Iris pigment epithelial cell (primary cell): ENCODE data around the gene RMND1.
A peak's percentile ranks its signal among the peaks of the same experiment; 100 is the strongest.
"Not testable (repeated sequence)": the region's sequence is repeated elsewhere in the genome, so short reads cannot be mapped to it uniquely, and the experiment has no call there.

Experiments used
- DNase-seq: peaks from one replicate; pipeline ENCODE4 v3.0.0-alpha.2; 2011; ENCODE audit warnings: low read depth

Gene RMND1

DNA sequence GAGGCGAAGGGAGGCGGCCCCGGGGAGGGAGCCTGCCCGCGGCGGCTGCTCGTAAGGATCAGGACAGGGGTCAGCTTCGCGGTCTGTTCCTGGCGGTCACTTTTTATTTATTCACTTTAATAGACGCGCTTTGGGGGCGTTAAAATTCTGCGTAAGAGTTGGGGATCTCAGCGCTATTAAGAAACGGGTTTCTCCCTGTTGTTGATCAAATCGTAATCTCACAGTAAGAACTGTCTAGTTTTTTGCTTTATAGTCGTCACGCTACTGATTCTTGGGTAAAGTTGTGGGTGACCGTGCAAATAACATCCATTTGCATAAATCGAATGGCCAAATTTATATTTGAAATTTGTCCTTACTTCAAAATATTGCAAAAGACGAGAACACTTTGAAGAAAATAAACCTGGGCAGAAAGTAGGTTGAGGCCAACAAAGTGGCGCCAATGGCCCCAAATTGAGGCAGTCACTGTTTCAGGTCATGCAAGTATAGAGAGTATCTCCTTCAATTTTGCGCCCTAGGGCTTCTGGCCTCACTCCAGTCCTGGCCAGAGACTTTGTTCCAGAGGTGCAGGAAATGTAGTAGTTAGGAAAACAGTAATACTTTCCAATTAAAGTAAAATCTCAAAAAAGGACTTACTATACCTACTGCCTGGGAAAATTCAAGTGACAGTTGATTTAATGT lies 963 bp upstream of the RMND1 start:
- DNase-seq = peak; percentile 49

- no peak for DNase-seq
These were observed 443 bp downstream of the RMND1 start for GRCh38 chr6:151451417-151451949.

- not testable (repeated sequence) for DNase-seq
These were observed 998 bp downstream of the RMND1 start for GRCh38 chr6:151450928-151451327.

- DNase-seq = no peak
These were observed 3.3 kb downstream of the RMND1 start for GRCh38 chr6:151448623-151449022.

DNA sequence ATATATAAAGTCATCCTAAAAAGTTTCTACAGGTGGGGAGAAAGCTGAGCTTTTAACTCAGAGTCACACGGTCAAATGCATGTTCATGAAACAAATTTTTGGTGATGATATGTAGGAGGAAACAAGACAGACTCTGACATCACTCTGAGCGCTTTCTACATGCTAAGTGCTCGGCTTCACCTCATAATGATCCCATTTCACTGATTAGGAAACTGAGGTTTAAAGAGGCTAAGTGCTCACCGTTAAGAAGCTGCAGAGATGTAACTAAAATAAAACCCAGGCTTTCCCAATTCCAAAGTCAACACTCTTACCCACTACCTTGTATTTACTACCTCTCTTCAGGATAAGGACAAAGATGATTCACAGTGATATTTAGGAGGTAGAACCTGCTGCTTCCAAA lies 4.7 kb downstream of the RMND1 start:
- DNase-seq = no peak

- DNase-seq = peak; percentile 97
These were observed 6.4 kb downstream of the RMND1 start for GRCh38 chr6:151445482-151445881.

DNA sequence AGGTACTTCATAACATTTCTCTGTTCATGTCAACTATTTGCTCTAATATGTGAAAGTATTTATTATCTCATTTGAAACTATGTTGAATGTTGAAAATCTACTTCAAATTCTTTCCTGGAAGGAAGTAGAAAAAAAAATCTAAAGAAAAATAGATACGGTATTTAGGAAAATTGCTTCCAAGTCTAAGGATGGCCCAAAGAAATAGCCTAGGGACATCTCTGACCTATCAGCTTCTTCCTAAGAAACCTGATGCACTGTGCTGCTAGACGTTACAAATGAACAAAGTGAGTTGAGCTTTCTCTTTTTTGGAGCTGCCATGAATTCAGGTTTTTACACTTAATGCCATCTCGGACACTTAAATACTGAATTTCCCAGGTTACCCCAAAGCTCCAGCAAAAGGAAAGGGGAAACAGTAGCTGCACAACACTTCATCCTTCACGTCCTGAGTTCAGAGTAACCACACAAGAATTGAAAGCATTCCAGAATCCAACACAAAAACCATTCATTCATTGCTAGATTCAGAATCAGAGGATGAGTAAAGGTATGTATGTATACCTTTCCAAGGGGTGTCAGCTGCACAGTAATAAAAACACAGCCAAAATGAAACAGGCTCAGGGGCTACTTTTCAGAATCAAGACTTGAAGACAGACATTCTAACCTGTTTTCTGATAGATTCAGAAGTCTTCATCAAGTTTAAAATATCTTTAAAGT lies 7.9 kb downstream of the RMND1 start:
- DNase-seq = no peak

DNA sequence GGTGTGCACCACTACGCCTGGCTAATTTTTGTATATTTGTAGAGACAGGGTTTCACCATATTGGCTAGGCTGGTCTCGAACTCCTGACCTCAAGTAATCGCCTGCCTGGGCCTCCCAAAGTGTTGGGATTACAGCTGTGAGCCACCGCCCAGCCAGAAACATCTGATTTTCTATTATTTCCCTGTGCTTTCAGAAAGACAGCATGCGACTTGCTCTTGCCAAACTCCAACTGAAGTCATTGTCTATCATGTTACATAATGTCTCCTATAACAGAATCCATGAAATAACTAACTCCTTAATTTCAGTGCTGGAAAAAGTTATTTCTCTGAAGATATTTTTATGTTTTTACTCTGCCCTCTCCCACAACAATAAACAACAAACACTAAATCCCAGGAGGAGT lies 8.5 kb downstream of the RMND1 start:
- no peak for DNase-seq

- DNase-seq = no peak
These were observed 9.6 kb downstream of the RMND1 start for GRCh38 chr6:151442371-151442770.

DNA sequence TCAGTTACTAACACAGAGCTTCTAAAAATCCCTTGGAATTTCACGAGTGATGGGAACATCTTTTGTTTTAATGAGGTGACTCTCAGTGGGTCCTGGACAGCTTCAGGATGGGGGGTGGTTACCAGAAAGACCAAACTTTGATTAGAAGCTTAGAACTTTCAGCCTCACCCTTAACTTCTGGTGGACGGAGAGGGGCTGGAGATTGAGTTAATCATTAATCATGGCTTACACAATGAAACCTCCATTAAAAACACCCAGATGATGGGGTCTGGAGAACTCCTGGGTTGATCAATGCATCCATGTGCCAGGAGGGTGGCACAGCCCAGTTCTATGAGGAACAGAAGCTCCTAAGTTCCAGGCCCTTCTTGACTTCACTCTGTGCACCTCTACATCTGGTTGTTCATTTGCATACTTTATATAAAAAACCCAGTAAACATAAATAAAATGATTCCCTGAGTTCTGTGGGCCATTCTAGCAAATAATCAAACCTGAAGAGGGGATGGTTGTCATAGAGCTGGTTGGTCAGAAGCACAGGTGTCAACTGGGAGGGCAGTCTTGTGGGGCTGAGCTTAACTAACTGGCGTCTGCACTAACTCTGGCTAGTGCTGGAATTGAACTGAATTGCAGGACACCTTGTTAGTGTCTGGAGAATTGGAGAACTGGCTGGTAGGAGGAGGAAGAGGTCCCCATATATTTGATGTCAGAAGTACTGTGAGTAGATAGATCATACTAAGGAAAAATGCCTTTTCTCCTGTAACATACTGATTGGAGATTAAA lies 10.3 kb downstream of the RMND1 start:
- no peak for DNase-seq

GRCh38 chr6:151440930-151441329 lies 11.0 kb downstream of the RMND1 start:
- DNase-seq = no peak

- no peak for DNase-seq
These were observed 11.4 kb downstream of the RMND1 start for GRCh38 chr6:151440498-151440897.

- DNase-seq = no peak
These were observed 14.5 kb downstream of the RMND1 start for GRCh38 chr6:151437401-151437800.

GRCh38 chr6:151436802-151437201 lies 15.1 kb downstream of the RMND1 start:
- no peak for DNase-seq

DNA sequence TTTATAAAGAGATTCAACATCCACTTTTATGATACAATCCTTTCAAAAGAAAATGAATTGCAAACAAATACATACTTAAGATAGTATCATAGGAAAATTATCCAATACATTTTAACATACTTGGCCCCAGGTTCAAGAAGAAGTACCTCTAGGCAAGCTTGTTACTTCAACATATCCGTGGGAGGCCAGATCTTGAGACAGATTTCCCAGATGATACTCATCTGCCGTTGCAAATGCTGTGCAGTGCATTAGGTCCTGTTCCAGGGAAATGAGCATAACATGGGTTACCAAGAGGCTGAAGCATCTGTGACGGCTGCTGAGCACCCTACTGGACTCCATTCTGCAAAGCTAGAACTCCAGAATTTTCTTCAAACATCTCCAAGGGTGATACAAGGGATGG lies 15.6 kb downstream of the RMND1 start:
- DNase-seq = no peak

- DNase-seq = no peak
These were observed 17.6 kb downstream of the RMND1 start for GRCh38 chr6:151434369-151434768.

DNA sequence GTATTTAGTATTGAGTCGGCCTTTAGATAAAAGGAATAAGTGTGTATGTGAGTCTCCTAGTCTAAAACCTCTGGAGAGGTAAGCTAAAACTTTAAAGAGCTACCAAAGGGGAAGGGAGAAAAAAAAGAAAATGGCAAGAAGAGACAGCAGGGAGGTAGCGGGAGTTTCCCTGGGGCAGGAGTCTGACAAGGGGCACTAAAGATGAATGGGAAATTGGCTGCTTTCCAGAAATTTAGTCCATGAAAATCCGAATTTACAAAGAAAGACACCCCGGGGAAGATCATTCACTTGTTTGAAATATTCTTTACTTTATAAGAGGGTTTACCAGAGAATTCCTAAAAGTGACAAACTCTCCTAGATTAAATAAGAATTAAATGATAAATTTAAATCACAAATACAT lies 19.3 kb downstream of the RMND1 start:
- no peak for DNase-seq

DNA sequence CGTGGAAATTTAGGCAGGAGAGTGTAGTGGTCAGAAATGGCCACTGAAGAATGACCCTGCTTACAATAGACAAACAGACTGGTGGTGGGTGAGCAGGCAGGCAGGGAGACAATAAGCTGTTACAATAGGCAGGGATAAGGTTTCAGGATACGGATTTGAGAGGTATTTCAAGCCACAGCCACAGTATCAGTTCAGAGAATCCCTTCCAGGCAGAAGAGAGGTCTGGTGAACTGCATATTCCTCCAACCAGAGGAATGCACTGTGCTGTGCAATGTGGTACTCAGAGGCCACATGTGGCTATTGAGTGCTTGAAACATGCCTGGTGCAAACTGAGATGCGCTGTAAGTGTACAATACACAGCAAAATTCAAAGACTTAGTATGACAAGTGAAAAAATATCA lies 20.6 kb downstream of the RMND1 start:
- DNase-seq = peak; percentile 46

GRCh38 chr6:151430886-151431285 lies 21.0 kb downstream of the RMND1 start:
- no peak for DNase-seq

DNA sequence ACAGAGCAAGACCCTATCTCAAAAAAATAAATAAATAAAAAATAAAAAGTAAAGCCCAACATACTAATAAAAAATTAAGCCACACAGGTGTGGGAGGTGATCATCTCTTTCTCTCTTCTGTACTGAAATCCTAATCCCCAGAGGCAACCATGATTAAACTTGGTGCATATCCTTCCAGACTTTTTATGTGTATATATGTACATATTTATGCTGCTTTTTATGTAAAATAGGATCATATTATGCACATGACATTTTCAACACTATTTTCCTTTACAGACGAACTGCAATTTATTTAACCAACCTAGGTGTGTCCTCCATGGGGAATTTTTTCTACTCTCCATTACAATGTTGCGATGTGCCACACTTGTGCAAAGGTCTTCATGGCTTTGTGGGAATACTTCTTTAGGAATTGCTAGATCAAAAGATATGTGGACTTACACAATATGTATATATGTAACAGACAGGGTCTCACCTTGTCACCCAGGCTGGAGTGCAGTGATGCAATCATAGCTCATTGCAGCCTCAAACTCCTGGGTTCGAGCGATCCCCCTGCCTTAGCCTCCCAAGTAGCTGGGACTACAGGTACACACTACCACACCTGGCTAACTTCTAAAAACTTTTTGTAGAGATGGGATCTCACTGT lies 23.7 kb downstream of the RMND1 start:
- DNase-seq = no peak

DNA sequence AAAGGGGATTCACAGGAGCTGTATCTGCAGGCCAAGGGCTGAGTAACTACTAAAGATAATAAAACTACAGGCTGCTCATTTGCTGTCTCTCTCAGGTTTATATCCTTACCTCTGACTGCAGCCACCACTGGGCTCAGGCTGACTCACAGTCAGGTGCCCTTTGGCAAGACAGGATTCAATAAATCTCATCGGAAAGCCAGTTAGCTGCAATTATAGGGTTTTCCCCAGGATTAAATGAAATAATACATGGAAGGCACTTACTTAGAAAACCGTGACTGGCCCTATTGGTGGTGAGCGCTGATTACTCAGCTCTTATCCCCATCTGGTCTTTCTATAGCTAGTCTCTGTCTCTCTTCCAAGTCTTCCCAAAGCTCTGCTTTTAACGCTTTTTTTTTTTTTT lies 26.4 kb downstream of the RMND1 start:
- DNase-seq = no peak

GRCh38 chr6:151422981-151423380 lies 28.9 kb downstream of the RMND1 start:
- DNase-seq = peak; percentile 45
